Activated CD4-positive, alpha-beta T cell treated with anti-CD3 and anti-CD28 coated beads for 1 hour (primary cell): ENCODE measurements around the gene MAP6.

ENCODE experiments used
- DNase-seq: peaks from one replicate; pipeline ENCODE4 v3.0.0-alpha.2; 2020

The MAP6 gene

DNA sequence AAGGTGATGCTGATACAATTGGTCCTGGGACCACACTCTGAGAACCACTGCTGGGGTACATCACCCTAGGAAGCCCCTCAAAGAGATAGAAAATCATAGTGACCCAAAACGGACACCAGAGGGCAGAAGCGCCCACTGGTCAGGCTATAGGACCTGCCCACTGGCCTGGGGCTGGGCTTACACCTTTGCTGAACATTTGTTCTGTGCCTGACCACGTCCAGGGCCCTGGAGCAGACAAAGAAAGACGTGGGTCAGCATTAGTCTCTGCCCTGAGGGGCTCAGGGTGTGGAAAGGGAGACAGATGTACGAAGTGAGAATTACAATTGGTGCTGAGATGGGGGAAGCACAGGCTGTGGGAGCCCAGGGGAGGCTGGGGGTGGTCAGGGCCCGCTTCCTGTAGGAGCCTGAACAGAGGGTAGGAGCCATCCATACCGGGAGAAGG, 121.2 kb downstream of the MAP6 start:
- DNase-seq = no peak

- no peak for DNase-seq
Observed at GRCh38 chr11:75547177-75547576, 121.7 kb downstream of the MAP6 start.

DNA sequence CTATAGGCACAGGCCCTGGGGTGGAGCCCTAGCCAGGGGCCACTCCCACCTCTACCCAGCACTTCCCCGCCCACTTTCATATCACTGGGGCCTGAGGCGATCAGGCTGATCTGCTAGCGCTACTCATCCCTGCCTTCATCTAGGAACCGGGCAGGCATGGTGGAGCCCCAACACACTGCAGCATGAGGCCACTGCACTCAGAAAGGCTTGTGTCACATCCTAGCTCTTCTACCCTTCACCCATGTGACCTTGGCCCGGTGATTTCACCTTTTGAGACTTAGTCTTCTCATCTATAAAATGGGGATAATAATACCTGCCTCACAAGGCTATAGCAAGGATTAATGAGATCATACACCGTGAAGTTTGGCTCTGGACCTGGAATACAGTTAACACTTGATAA, 125.0 kb downstream of the MAP6 start:
- no peak for DNase-seq

GRCh38 chr11:75542088-75542438, 126.8 kb downstream of the MAP6 start:
- no peak for DNase-seq

- no peak for DNase-seq
Observed at GRCh38 chr11:75541193-75542087, 127.4 kb downstream of the MAP6 start.

DNA sequence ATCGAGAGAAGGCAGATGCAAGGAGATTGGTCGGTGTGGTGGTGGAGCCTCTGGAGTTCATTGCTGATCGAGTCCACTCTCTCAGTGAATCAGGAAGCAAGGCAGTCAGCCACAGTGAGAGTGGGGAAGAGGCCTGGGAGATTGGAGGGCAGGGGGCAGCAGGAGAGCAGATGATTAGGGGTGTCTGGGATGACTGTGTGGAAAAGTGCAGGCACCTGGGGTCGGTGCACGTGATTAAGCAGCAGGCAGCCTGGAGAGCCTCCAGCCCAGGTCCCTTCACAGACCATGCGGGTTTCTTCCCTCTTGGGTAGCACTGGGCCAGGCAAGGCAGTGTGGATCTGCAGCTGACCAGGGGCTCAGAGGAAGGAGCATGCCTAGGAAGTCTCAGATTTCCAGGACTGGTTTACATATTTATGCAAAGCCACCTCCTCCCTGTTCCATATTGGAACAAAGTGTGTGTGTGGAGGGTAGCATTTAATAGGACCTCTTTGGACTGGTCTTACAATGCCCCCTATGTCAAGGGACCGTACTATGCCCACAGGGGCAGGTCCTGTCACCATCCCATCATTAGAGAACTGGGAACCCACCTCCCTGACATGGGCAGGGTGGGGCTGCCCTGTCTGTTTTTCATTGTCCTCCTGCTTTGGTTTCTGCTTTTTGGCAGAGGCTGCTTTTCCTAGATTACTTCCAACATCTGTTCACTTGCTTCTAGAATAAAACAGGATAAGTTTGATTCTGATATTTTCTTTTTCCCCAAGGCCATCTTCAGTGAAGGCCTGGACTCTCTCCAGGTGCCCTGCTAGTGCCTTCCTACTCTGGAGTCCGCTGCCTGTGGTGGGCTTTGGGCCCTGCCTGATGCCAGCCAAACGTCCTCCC, 129.1 kb downstream of the MAP6 start:
- DNase-seq = no peak

DNA sequence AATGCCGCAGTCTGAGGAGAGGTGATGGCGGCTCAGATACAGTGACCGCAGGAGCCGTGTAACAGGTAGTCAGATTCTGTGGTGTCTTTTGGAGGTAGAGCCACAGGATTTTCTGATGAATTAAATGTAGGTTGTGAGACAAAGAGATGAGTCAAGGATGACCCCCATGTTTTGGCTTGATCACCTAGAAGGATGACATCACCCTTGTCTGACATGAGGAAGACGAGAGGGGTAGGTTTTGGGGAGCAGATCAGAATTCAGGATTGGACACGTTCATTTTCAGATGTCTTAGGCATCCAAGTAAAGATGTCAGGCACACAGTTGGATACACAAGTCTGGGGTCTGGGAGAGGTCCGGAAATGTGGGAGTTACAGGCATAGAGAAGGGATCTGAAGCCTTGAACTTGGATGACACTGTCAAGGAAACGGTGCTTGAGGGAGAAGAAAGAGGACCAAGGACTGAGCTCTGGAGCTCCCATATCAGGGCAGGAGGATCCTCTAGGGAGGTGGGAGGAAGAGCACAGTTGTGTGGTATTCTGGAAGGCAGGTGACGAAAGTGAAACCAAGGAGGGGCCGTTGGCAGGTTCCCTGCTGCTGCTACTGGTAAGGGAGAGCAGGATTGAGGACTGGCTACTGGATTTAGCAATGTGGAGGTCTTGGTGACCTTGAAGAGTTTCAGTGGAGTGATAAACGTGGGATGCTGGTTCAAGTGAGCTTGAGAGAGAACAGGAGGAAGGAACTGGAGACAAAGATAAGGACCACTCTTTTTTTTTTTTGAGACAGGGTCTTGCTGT, 130.5 kb downstream of the MAP6 start:
- DNase-seq = no peak

DNA sequence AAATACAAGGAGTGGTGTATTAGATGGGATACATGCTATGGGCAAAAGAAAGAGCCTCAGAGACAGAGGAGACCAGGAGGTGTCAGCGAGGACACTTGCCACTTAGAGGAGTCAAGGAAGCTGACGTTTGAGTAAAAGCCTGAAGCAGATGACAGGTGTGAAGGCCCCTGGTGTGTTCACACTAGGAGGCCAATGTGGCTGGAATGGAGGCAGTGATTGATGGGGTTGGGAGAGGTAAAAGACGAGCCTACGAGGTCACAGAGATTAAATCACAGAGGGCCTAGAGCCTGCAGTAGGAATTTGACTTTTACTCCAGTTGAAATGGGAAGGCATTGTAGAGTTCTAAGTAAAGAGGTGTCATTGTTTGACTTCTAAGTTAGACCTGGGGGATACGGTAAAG, 131.1 kb downstream of the MAP6 start:
- DNase-seq = no peak
